ENCODE results near the gene MICAL3. TPM values are rescaled to one million over a fixed set of nuclear protein-coding genes. Genes with fewer than 3 reads are reported as not detected.

MICAL3 gene
- total RNA-seq, 4 donors from 2014 or later, result 15.8 to 45.4 (median 31.6) TPM

DNA sequence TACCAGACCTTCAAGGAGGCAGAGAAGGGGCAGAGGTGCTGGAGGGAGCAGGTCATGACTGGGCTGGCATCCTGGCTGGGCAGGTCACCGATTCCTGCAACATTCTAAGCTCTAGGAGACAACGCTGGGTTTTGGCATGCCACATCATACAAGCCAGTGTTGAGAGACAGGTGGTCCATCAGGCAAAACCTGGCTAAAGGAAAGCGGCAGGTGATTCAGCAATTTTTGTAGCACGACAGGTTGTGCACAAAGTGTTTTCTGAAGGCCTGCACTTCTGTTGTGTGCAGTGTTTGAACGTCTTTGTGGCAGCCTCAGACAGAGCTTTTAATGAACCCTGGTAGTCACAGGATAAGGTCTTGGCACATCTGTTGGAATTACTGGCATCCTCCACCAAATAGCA, 180.2 kb downstream of the MICAL3 start:
- TF ChIP-seq, protein P1, sequence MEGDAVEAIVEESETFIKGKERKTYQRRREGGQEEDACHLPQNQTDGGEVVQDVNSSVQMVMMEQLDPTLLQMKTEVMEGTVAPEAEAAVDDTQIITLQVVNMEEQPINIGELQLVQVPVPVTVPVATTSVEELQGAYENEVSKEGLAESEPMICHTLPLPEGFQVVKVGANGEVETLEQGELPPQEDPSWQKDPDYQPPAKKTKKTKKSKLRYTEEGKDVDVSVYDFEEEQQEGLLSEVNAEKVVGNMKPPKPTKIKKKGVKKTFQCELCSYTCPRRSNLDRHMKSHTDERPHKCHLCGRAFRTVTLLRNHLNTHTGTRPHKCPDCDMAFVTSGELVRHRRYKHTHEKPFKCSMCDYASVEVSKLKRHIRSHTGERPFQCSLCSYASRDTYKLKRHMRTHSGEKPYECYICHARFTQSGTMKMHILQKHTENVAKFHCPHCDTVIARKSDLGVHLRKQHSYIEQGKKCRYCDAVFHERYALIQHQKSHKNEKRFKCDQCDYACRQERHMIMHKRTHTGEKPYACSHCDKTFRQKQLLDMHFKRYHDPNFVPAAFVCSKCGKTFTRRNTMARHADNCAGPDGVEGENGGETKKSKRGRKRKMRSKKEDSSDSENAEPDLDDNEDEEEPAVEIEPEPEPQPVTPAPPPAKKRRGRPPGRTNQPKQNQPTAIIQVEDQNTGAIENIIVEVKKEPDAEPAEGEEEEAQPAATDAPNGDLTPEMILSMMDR (IDR thresholded peaks at IDR 0.05; ENCODE audit: low read depth), result no peak

DNA sequence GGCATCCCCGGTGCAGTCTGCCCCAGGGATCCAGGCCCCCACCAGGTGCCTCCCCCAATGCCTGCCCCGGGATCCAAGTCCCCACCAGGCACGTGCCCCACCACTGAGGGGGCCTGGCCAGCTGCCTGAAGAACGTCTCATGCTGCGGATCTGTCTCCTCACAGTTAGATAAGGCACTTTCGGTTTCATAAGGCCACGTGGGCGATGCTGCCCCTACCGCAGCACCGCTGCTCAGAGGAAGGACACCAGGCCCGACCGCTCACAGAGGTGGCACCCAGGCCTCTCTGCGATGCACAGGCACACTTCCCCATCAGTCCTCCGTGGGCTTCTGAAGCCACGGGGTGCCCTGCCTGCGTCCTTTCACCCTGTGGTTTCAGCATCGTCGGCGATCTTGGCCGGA, 182.0 kb downstream of the MICAL3 start:
- TF ChIP-seq, protein P1 (IDR thresholded peaks at IDR 0.05; ENCODE audit: low read depth), result no peak

- TF ChIP-seq, protein P1 (IDR thresholded peaks at IDR 0.05; ENCODE audit: low read depth), result no peak
These were observed 182.5 kb downstream of the MICAL3 start for GRCh38 chr22:17841836-17842235.

DNA sequence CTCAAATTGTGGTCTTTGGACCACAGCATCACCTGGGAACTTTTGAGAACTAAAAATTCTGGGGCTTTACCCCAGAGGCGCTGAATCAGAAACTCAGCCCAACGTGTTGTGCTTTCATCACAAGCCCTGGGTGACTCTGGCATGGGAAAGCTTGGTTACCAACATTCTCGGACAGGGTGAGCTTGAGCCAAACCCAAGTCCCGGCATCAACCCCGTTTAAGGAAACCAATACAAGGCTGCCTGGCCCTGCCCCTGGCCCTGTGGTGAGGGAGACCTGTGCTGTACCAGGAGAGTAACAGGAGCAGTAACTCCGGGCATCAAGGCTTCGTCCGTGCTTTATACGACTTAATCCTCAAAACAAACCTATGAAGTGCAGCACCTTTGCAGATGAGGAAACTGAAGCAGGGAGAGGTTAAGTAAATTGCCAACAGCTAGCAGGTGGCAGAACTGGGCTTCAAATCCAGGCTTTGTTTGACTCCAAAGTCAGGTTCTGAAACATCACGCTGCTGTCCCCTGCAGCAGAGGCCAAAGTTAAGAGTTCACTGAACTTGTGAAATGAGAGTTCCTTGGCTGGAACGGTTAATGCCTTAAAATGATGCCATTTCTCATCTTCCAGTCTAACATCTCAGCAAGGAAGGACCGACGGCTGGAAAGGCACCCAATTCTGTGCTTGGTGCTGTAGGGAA, 186.0 kb downstream of the MICAL3 start:
- TF ChIP-seq, protein P1 (IDR thresholded peaks at IDR 0.05; ENCODE audit: low read depth), result no peak

DNA sequence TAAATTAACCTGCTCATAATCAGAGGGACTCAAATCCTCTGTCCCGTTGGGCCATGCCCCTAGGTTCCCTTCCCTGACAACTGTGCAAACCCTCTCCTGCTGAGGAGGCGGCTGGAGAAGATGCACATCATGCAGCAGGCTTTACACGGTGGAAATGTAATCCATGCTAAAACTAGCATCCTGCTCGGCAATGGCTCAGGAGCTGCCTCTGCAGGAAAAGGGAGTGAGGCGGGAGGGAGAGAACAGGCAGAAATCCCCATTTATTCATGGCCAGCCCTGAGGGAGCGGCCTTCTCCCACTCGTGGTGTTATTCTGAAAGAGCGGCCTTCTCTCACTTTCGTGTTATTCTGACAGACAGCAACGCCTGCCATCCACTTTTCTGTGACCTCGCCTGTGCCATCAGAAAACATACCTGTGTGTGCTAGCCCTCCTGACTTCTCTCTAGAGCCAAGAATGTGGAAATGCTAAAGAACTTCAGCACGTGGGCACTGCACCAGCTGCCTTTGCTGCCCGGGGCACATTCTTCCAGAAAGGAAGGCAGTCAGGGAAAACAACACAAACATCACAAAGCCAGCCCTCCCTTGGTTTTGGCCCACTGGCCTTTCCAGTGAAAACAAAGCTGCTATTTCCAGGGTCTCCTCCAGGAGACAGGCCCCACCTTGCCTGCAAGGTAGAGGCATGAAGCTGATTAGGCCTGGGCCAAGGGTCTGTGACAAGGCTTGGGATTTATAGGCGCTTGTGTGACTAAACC, 187.2 kb downstream of the MICAL3 start:
- TF ChIP-seq, protein P1 (IDR thresholded peaks at IDR 0.05; ENCODE audit: low read depth), result no peak

DNA sequence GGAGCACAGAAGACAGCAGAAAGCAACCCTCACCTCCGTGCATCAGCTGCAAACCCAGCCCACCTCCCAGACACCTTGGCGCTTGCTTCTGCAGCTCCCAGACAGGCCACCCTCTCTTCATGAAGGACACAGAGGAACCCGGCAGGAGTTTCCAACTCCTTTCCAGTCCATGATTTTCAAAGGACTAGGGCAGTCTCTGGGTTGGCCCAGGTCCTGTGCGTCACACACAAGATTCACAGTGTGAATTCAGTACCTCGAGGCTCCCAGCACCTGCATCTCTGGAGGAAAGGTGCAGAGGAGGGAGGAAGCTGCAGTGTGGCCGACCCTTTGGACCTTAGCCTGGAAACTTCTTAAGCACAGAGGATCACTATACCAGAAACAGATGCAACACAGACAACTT, 189.1 kb downstream of the MICAL3 start:
- TF ChIP-seq, protein P1 (IDR thresholded peaks at IDR 0.05; ENCODE audit: low read depth), result no peak

GRCh38 chr22:17833489-17833888, 190.9 kb downstream of the MICAL3 start:
- TF ChIP-seq, protein P1 (IDR thresholded peaks at IDR 0.05; ENCODE audit: low read depth), result no peak

Measured in subcutaneous adipose tissue (tissue), 4 donors.